Peyer's patch (tissue), 4 donors: ENCODE measurements around the gene KRT78. TPM values are rescaled to one million over a fixed set of nuclear protein-coding genes. Genes with fewer than 3 reads are reported as not detected.
A peak's percentile ranks its signal among the peaks of the same experiment; 100 is the strongest.

Experiments used
- DNase-seq, 3 donors: peaks; one replicate each; pipeline ENCODE4 v3.0.0-alpha.2; 2017 to 2019
- H3K27ac ChIP-seq, 4 donors: fragments of 200-600 bp; sonication (generic); one replicate each; pipeline ENCODE4 v1.5.1; 2016 to 2019
- H3K27me3 ChIP-seq, 2 donors: fragments of 200-600 bp; sonication (generic); one replicate each; pipeline ENCODE4 v1.5.1; 2019
- H3K36me3 ChIP-seq, 3 donors: fragments of 200-600 bp; sonication (generic); one replicate each; pipeline ENCODE4 v1.5.1; 2016 to 2019
- H3K4me1 ChIP-seq, 4 donors: fragments of 200-600 bp; sonication (generic); one replicate each; pipeline ENCODE4 v1.5.1; 2016 to 2019
- H3K4me3 ChIP-seq, 4 donors: fragments of 200-600 bp; sonication (generic); 1 replicate in 3 of 4; 2 replicates in 1 of 4; pipeline ENCODE4 v1.5.1; 2016 to 2019; ENCODE audit warnings: mild to moderate bottlenecking in 1 of 4
- H3K9me3 ChIP-seq, 4 donors: fragments of 200-600 bp; sonication (generic); one replicate each; pipeline ENCODE4 v1.5.1; 2016 to 2019; ENCODE audit warnings: mild to moderate bottlenecking in 1 of 4
- CTCF ChIP-seq, 6 experiments: fragments of 450-650 bp in 4 of 6; fragments of 200-600 bp in 2 of 6; sonication (generic) in 1 of 6; IDR thresholded peaks; one replicate each; pipeline ENCODE4 v1.5.1; 2017 to 2019; ENCODE audit warnings: antibody characterized with exemption in 6 of 6, mild to moderate bottlenecking in 3 of 6, moderate library complexity in 1 of 6
- POLR2A ChIP-seq, 2 donors: fragments of 450-650 bp; IDR thresholded peaks; one replicate each; pipeline ENCODE4 v1.5.1; 2017; ENCODE audit warnings: antibody characterized with exemption in 2 of 2, mild to moderate bottlenecking in 2 of 2, moderate library complexity in 2 of 2
- total RNA-seq, 4 donors: library from RNA; depleted of rRNA; stranded (reverse); fragments of >200 nt; gene quantifications; one replicate each; pipeline ENCODE4 v1.1.0, GENCODE V29; 2016

Gene KRT78
- total RNA-seq, 4 donors from 2014 or later = not detected

- no peak for DNase-seq
- H3K27ac ChIP-seq = peak overlapping the region; percentile 60 to 89 (median 79)
- peaks cover 4 to 55% (median 7%) of the 10 kb centered on the region in 4 donors for H3K4me1 ChIP-seq
- H3K27me3 ChIP-seq = no peaks in the 10 kb centered on the region
- peak overlapping the region in 1 of 4 donors; percentile 50 for H3K4me3 ChIP-seq
- H3K9me3 ChIP-seq = no peaks in the 10 kb centered on the region
- TF ChIP-seq CTCF (IDR thresholded peaks at IDR 0.05) = no peak
- TF ChIP-seq POLR2A (IDR thresholded peaks at IDR 0.05) = no peak
- no peaks in the 10 kb centered on the region for H3K36me3 ChIP-seq
These were observed 24.7 kb upstream of the KRT78 start for GRCh38 chr12:52873513-52873831.

GRCh38 chr12:52872644-52873389, 24.0 kb upstream of the KRT78 start:
- H3K36me3 ChIP-seq = no peaks in the 10 kb centered on the region
- no peak overlapping the region for H3K4me3 ChIP-seq
- H3K4me1 ChIP-seq = peaks cover 4 to 55% (median 7%) of the 10 kb centered on the region in 4 donors
- peak in 1 of 3 donors; percentile 74 for DNase-seq
- H3K27ac ChIP-seq = peak overlapping the region in 3 of 4 donors; percentile 74 to 89 (median 84)
- no peaks in the 10 kb centered on the region for H3K9me3 ChIP-seq
- TF ChIP-seq POLR2A (IDR thresholded peaks at IDR 0.05) (no peak), CTCF (IDR thresholded peaks at IDR 0.05) (no peak)
- H3K27me3 ChIP-seq = no peaks in the 10 kb centered on the region

- H3K9me3 ChIP-seq = no peaks in the 10 kb centered on the region
- TF ChIP-seq POLR2A (IDR thresholded peaks at IDR 0.05) (no peak), CTCF (IDR thresholded peaks at IDR 0.05) (no peak)
- no peaks in the 10 kb centered on the region for H3K27me3 ChIP-seq
- H3K4me1 ChIP-seq = peaks cover 4 to 53% (median 7%) of the 10 kb centered on the region in 4 donors
- H3K4me3 ChIP-seq = no peak overlapping the region
- peak in 2 of 3 donors; percentile 56 to 65 for DNase-seq
- H3K36me3 ChIP-seq = no peaks in the 10 kb centered on the region
- peak overlapping the region in 3 of 4 donors; percentile 23 to 70 (median 31) for H3K27ac ChIP-seq
These were observed 22.7 kb upstream of the KRT78 start for GRCh38 chr12:52871291-52872039.

- peak overlapping the region in 3 of 4 donors; percentile 23 to 70 (median 31) for H3K27ac ChIP-seq
- H3K4me1 ChIP-seq = peaks cover 4 to 53% (median 7%) of the 10 kb centered on the region in 4 donors
- TF ChIP-seq CTCF (IDR thresholded peaks at IDR 0.05) (peak; percentile 23 to 79 (median 70)), POLR2A (IDR thresholded peaks at IDR 0.05) (no peak)
These were observed 21.8 kb upstream of the KRT78 start for GRCh38 chr12:52870361-52871290.

GRCh38 chr12:52867642-52868041, 18.8 kb upstream of the KRT78 start:
- Histone ChIP-seq H3K9me3 (no peaks in the 10 kb centered on the region), H3K27me3 (no peaks in the 10 kb centered on the region), H3K4me1 (peaks cover 0 to 31% (median 4%) of the 10 kb centered on the region in 4 donors), H3K27ac (no peak overlapping the region), H3K36me3 (no peaks in the 10 kb centered on the region), H3K4me3 (no peak overlapping the region)
- DNase-seq = peak; percentile 26 to 77 (median 72)
- TF ChIP-seq POLR2A (IDR thresholded peaks at IDR 0.05) (no peak), CTCF (IDR thresholded peaks at IDR 0.05) (no peak)

More at GRCh38 chr12:52870361-52871290, 21.8 kb upstream of the KRT78 start:
- H3K9me3 ChIP-seq = no peaks in the 10 kb centered on the region
- peak; percentile 61 to 88 (median 87) for DNase-seq
- no peaks in the 10 kb centered on the region for H3K27me3 ChIP-seq
- peak overlapping the region in 1 of 4 donors; percentile 18 for H3K4me3 ChIP-seq
- no peaks in the 10 kb centered on the region for H3K36me3 ChIP-seq
